Smooth muscle cell (in vitro differentiated cells): ENCODE data around the gene PLEKHG1. TPM values are rescaled to one million over a fixed set of nuclear protein-coding genes. Genes with fewer than 3 reads are reported as not detected.

Experiments
- DNase-seq: peaks from one replicate; lab custom pipeline; 2025; ENCODE audit not compliant: unreplicated experiment; lab: John Stamatoyannopoulos, UW
- H2AFZ ChIP-seq: fragments of 200-600 bp; sonication (generic); 2 replicates; pipeline ENCODE4 v1.6.0; 2016; ENCODE audit warnings: antibody characterized with exemption, low read depth, mild to moderate bottlenecking
- H3F3A ChIP-seq: fragments of 200-600 bp; sonication (generic); 2 replicates; pipeline ENCODE4 v1.6.0; 2017; ENCODE audit warnings: antibody characterized with exemption, low read depth
- H3K27ac ChIP-seq: fragments of 200-600 bp; sonication (generic); 2 replicates; pipeline ENCODE4 v1.5.1; 2016; ENCODE audit warnings: low read depth, mild to moderate bottlenecking
- H3K27me3 ChIP-seq: fragments of 200-600 bp; sonication (generic); 2 replicates; pipeline ENCODE4 v1.6.1; 2016; ENCODE audit warnings: low read depth, mild to moderate bottlenecking
- H3K36me3 ChIP-seq: fragments of 200-600 bp; sonication (generic); 2 replicates; pipeline ENCODE4 v1.5.1; 2016; ENCODE audit warnings: low read depth
- H3K4me1 ChIP-seq: fragments of 200-600 bp; sonication (generic); 2 replicates; pipeline ENCODE4 v1.5.1; 2016; ENCODE audit warnings: low read depth
- H3K4me2 ChIP-seq: fragments of 200-600 bp; sonication (generic); 2 replicates; pipeline ENCODE4 v1.6.0; 2016; ENCODE audit warnings: mild to moderate bottlenecking
- H3K4me3 ChIP-seq: fragments of 200-600 bp; sonication (generic); 2 replicates; pipeline ENCODE4 v1.5.1; 2016; ENCODE audit warnings: mild to moderate bottlenecking
- H3K79me2 ChIP-seq: fragments of 200-600 bp; sonication (generic); 2 replicates; pipeline ENCODE4 v1.6.0; 2016; ENCODE audit warnings: low read depth, mild to moderate bottlenecking
- H3K9ac ChIP-seq: fragments of 200-600 bp; sonication (generic); 2 replicates; pipeline ENCODE4 v1.6.0; 2016; ENCODE audit warnings: low read depth
- H3K9me3 ChIP-seq: fragments of 200-600 bp; sonication (generic); replicated peaks from 2 replicates; pipeline ENCODE4 v1.5.1; 2016; ENCODE audit warnings: low read depth
- H4K20me1 ChIP-seq: fragments of 200-600 bp; sonication (generic); 2 replicates; pipeline ENCODE4 v1.6.0; 2016; ENCODE audit warnings: low read depth
- WGBS: methylation state at CpG from one replicate; pipeline ENCODE4 v1.1.7; 2016; ENCODE audit warnings: low lambda C conversion rate; 5-methylcytosine and 5-hydroxymethylcytosine counted together
- polyA plus RNA-seq: library from polyadenylated mRNA; unstranded; fragments of >200 nt; fragmentation: Nextera tagmentation; extraction: Ambion mirVana; gene quantifications from 2 replicates; pipeline ENCODE4 v1.2.1, GENCODE V29; 2016
- total RNA-seq: library from RNA; depleted of rRNA; stranded (reverse); fragments of >200 nt; gene quantifications from 2 replicates; pipeline ENCODE4 v1.2.3, GENCODE V29; 2014
- TF ChIP-seq, protein P1 (sequence below): fragments of 200-600 bp; sonication (generic); IDR thresholded peaks from 2 replicates; pipeline ENCODE4 v1.5.1; 2017; ENCODE audit warnings: borderline replicate concordance, mild to moderate bottlenecking, antibody characterized with exemption; ENCODE audit not compliant: insufficient read depth, poor library complexity, severe bottlenecking

PLEKHG1 gene
- total and polyA plus RNA-seq, 2 experiments from 2014 or later = 1.5 to 13.5 TPM

DNA sequence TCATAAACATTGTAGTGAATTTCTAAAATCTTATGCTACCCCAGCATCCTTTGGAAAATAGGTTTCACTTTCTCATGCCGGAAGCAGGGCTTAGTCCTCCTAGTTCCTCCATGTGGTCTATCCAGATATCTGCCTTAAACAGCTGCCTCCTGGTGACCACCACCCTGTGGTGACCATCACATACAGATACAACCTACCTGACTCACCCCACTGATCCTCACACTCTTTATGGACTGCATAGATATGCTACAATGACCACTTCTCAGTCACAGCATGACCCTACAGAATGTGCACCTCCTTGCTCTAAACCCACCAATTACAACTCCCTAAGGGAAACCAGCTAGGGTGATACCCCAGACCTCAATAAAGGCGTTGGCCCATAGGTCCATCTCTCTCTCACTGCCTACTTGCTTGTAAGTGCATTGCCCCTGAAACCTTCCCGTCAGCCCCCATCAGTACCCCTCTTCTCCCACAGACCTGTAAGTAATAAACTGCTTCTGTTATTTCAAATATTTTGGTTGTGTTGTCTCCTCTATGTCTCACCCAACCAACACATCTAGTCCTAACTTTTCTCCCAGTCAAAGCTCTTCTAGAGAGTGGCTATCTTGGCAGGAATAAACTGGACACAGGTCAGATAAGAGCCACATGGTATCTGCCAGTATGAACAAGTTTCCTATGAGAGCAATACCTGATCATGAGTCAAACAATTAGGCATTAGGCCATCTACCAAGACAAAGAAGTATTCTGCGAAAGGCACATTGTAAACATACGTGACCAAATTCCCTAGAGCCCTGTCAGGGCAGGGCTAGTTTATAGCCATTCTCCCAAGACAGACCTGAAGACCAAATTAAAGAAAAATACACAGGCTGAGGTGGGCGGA is 39.4 kb upstream of the PLEKHG1 start:
- Histone ChIP-seq H3K9ac (no peak overlapping the region), H3K79me2 (no peaks in the 10 kb centered on the region), H3K4me3 (no peak overlapping the region), H3K27ac (no peak overlapping the region), H3F3A (no peaks in the 10 kb centered on the region), H3K4me2 (no peak overlapping the region), H3K27me3 (peaks cover 20% of the 10 kb centered on the region), H2AFZ (no peak overlapping the region), H3K4me1 (no peaks in the 10 kb centered on the region), H3K9me3 (no peaks in the 10 kb centered on the region), H3K36me3 (no peaks in the 10 kb centered on the region), H4K20me1 (no peaks in the 10 kb centered on the region)
- WGBS = 79% methylated on average over 6 of the region's 6 CpGs
- DNase-seq = no peak
- TF ChIP-seq, protein P1, sequence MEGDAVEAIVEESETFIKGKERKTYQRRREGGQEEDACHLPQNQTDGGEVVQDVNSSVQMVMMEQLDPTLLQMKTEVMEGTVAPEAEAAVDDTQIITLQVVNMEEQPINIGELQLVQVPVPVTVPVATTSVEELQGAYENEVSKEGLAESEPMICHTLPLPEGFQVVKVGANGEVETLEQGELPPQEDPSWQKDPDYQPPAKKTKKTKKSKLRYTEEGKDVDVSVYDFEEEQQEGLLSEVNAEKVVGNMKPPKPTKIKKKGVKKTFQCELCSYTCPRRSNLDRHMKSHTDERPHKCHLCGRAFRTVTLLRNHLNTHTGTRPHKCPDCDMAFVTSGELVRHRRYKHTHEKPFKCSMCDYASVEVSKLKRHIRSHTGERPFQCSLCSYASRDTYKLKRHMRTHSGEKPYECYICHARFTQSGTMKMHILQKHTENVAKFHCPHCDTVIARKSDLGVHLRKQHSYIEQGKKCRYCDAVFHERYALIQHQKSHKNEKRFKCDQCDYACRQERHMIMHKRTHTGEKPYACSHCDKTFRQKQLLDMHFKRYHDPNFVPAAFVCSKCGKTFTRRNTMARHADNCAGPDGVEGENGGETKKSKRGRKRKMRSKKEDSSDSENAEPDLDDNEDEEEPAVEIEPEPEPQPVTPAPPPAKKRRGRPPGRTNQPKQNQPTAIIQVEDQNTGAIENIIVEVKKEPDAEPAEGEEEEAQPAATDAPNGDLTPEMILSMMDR = no peak

- Histone ChIP-seq H3K27ac (no peak overlapping the region), H2AFZ (no peak overlapping the region), H3K9me3 (no peaks in the 10 kb centered on the region), H3F3A (no peaks in the 10 kb centered on the region), H4K20me1 (no peaks in the 10 kb centered on the region), H3K79me2 (no peaks in the 10 kb centered on the region), H3K4me2 (no peak overlapping the region), H3K9ac (no peak overlapping the region), H3K4me1 (no peaks in the 10 kb centered on the region), H3K4me3 (no peak overlapping the region), H3K36me3 (no peaks in the 10 kb centered on the region), H3K27me3 (peaks cover 20% of the 10 kb centered on the region)
- no peak for DNase-seq
- TF ChIP-seq, protein P1 = no peak
- 89% methylated on average over 6 of the region's 6 CpGs for WGBS
These were observed 38.8 kb upstream of the PLEKHG1 start for GRCh38 chr6:150560884-150561219.

GRCh38 chr6:150565945-150566344 is 33.7 kb upstream of the PLEKHG1 start:
- Histone ChIP-seq H3K79me2 (no peaks in the 10 kb centered on the region), H3K9me3 (no peaks in the 10 kb centered on the region), H3K4me2 (no peak overlapping the region), H2AFZ (no peak overlapping the region), H3F3A (peaks cover 3% of the 10 kb centered on the region), H3K4me3 (no peak overlapping the region), H3K27me3 (peaks cover 26% of the 10 kb centered on the region), H3K4me1 (no peaks in the 10 kb centered on the region), H4K20me1 (no peaks in the 10 kb centered on the region), H3K36me3 (no peaks in the 10 kb centered on the region), H3K27ac (no peak overlapping the region), H3K9ac (no peak overlapping the region)
- TF ChIP-seq, protein P1 = no peak
- DNase-seq = no peak
- 84% methylated on average over 2 of the region's 2 CpGs for WGBS

DNA sequence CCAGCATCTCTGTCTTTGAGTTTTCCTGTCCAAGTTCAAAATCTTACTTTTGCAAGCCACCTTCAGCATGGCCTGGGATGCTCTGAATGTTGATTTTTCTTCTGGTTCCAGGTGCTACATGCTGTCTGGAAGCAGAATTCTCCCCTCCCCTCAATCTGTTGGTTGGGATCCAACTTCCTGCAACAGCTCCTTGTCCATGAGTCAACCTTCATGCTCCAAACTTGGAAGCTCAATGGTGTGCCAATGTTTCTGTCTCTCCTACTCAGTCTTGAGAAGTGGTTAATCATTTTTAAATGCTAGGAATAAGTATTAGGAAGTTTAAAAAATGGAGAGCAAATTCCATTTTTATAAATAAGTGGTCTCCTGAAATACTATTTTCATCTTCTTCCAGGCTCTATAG is 33.2 kb upstream of the PLEKHG1 start:
- Histone ChIP-seq H3K4me1 (no peaks in the 10 kb centered on the region), H3K9me3 (no peaks in the 10 kb centered on the region), H4K20me1 (no peaks in the 10 kb centered on the region), H3K9ac (no peak overlapping the region), H2AFZ (no peak overlapping the region), H3K79me2 (no peaks in the 10 kb centered on the region), H3K4me2 (no peak overlapping the region), H3F3A (peaks cover 3% of the 10 kb centered on the region), H3K27me3 (peaks cover 23% of the 10 kb centered on the region), H3K36me3 (no peaks in the 10 kb centered on the region), H3K4me3 (no peak overlapping the region), H3K27ac (no peak overlapping the region)
- no peak for DNase-seq
- TF ChIP-seq, protein P1 = no peak
